HG02588 (cell line): ENCODE measurements around the gene MORC3.

Experiments used
- ATAC-seq: cut with Tn5 transposase; IDR thresholded peaks from one replicate; pipeline ENCODE4 v1.9.1; 2021; ENCODE audit warnings: mild to moderate bottlenecking, moderate library complexity; ENCODE audit not compliant: unreplicated experiment

The MORC3 gene

DNA sequence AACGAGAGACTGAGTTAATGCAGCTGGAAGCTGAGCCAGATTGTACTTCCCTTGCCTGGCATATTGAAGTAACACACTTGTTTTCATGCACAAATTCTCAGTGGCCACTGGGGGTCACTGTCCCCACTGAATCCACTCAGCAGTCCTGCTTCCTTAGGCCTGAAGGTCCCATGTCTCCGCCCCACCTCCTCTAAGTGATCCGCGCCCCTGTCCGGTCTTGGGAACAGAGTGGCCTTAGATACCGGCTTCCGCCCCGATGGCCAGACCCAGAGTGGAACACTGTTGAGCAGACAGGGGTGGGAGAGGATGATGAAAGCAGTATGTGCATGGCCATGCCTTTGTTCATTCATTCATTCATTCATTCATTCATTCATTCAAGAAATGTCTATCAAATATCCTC lies 100.0 kb downstream of the MORC3 start:
- no peak for ATAC-seq

DNA sequence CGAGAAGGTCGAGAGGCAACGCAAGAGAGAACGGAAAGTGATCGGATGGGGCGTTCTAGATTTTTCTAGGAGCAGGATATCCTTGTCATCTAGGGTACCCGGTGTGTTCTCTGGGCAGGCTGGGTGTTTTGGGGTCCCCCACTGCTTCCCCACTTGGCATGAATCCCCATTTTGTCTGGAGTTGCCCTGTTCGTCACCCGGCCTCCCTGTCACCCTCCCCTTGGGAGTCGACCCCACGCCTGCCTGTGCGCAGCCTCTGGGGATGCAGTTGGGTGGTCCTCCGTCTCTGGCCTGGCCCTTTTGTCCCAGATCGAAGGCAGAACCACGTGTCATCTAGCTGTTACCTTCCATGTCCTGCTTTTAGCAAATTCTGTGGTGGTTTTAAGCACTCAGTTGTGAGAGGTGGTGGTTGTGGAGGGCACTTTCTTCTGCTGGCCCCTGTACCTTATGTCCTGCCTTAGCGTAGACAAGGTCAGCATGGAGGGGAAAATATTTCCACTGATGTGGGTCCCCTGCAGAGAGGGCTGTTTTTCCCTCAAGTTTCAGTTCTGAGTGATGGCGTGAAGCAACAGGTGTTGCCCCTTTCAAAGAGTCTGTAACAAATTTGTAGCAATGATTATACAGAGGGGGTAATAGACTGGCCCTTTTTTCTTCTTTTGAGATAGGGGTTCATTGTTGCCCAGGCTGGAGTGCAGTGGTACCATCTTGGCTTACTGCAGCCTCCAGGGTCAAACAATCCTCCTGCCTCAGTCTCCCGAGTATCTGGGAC lies 100.8 kb downstream of the MORC3 start:
- ATAC-seq = no peak

DNA sequence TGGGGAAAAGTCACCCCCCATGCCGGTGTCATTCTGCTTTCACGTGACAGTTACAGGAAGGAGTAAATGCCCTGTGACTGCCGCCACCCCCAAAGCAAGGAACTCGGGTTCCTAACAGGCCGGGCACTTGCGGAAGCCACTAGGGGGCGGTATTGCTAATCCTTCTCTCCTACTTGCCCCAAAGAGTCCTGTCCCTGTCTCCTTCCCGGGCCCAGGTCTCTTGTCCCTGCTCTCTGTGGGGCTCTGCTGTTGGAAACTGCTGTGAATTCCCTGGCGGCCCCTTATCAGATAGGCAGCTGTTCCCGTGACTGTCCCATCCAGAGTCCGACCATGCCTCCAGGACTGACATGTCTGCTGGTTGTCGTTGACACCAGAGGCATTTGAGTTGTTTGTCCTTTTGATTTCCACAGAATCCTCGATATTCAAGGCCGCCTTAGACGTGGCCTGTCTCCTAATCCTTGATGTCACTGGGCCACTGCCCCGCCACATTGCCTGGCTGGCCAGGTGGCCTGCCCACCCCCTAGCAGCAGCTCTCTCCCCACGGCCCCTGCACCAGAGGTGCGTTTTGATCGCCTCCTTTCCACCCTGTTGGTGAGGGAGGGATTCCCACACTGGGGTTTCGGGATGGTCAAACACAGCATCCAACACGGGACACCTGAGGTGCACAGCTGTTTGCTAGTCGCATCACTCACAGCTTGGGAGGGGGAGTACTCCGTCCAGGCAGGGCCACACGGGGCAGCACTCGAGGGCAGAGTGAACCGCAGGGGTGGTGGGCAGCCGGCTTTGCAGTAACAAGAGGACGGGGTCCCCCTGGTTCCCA lies 102.5 kb downstream of the MORC3 start:
- no peak for ATAC-seq

GRCh38 chr21:36423771-36424433 lies 103.9 kb downstream of the MORC3 start:
- ATAC-seq = no peak

DNA sequence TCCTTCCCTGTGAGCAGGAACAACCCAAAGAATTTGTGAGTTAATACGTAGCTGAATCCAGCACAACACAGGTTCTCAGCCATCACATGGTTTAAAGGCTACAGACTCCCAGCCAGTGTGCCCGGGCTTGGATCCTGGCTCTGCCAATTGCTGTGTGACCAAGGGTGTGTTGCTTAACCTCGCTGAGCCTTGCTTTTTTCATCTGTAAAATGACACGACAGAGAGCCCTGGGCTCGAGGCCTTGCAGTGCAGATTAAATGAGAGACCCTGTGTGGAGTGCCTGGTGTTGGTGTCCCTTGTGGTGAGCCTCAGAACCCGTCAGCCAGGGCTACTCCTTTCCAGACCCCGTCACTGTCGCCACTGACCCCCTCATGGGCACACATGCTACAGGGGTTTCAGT lies 104.6 kb downstream of the MORC3 start:
- ATAC-seq = no peak

- ATAC-seq = no peak
Measured at GRCh38 chr21:36425286-36425685, 105.3 kb downstream of the MORC3 start.
